H7 (cell line): ENCODE data around the gene HNRNPF. TPM values are rescaled to one million over a fixed set of nuclear protein-coding genes. Genes with fewer than 3 reads are reported as not detected.
A peak's percentile ranks its signal among the peaks of the same experiment; 100 is the strongest.
"Not testable (repeated sequence)": the region's sequence is repeated elsewhere in the genome, so short reads cannot be mapped to it uniquely, and the experiment has no call there.

Source experiments
- DNase-seq: peaks from one replicate; pipeline ENCODE4 v3.0.0; 2012
- H3K27me3 ChIP-seq: 2 replicates; pipeline ENCODE4 v1.6.0; 2011; ENCODE audit warnings: mild to moderate bottlenecking, low read length; ENCODE audit not compliant: control insufficient read depth, insufficient read depth
- H3K36me3 ChIP-seq: replicated peaks from 2 replicates; pipeline ENCODE4 v1.5.1; 2011; ENCODE audit warnings: low read length; ENCODE audit not compliant: control insufficient read depth, insufficient read depth
- H3K4me3 ChIP-seq: 2 replicates; pipeline ENCODE4 v1.5.1; 2011; ENCODE audit warnings: low read depth, mild to moderate bottlenecking, control low read depth, low read length, moderate library complexity; ENCODE audit not compliant: insufficient read depth
- total RNA-seq: library from RNA; depleted of rRNA; stranded (reverse); fragments of >200 nt; shearing (Covaris generic); gene quantifications from 2 replicates; pipeline ENCODE4 v1.2.3, GENCODE V29; 2014; rRNA removed

The HNRNPF gene
- total RNA-seq, 1 experiment from 2014 or later, result 328 TPM

DNA sequence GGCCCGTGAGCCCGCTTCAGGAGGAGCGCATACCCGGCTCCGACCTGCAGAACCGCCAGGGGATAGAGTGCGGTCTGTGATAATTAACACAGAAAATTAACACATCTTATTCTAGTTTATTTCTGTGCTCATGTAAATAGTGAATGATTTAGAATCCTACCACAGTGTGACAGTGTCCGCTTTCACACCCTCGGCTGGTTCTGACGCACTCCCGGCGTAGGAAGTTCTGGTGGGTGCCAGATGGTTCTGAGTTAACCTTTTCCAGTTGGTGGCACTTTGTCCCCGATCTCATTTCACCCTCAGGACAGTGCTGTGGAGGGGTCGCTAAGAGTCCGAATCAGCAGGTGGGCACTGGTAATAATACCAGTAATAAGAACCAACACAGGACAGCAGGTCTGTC, 65.9 kb downstream of the HNRNPF start:
- no peaks in the 10 kb centered on the region for H3K36me3 ChIP-seq
- no peak overlapping the region for H3K4me3 ChIP-seq
- no peak for DNase-seq
- H3K27me3 ChIP-seq, result no peaks in the 10 kb centered on the region; the same call in 1 of the 2 replicates

DNA sequence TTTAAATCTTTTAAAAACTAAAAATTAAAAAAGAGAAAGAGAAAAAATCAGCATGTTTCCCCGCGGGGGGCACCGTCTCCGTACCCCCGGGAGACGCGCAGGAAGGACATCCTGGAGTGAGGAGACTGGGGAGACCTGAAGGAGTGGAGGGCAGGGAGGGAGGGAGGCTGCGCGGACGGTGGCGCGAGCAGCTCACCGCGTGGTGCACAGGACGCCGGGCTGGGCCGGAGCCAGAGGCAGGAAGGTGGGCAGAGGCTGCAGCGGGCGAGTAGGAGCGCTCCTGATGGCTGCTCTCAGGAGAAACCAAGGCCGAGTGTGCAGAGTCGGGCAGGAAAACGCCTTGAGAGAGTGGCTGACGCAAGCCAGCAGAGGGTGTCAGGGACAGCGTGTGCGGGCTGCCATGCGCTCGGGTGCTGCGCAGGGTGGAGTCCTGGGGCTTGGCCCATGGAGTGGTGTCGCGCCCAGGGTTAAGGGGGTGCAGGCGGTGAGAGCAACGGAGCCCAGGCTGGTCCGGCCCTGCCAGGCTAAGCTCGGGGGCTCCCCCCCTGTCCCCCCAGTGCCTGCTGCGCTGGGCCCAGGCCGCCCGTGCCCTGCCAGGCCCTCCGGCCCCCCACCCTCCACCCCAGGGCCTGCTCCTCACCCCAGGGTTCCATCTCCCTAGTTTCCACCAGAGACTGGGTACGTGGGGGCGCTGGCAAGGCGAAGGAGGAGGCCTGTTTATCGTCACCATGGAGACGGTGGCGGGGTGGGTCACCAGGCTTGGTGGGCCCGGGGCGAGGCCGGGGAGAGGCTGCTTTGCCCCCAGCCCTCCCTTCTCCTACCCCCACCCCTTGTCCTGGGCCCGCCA, 66.5 kb downstream of the HNRNPF start:
- H3K4me3 ChIP-seq, result no peak overlapping the region
- H3K27me3 ChIP-seq, result no peaks in the 10 kb centered on the region; the same call in 1 of the 2 replicates
- no peaks in the 10 kb centered on the region for H3K36me3 ChIP-seq
- no peak for DNase-seq

DNA sequence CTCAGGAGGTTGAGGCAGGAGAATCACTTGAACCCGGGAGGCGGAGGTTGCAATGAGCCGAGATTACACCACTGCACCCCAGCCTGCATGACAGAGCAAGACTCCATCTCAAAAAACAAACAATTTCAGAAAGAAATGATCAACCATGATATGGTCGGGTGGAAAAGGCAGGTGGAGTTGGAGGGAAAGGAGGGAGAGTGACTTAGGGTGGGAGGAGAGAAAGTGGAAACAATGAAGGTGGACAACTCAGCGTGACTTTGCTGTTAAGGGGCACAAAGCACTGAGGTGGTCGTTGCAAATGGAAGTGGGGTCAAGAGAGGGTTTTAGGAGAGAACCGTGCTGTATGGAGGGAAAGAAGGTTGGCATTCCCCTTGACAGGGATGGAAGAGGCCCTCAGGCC, 67.5 kb downstream of the HNRNPF start:
- H3K36me3 ChIP-seq, result no peaks in the 10 kb centered on the region
- no peak for DNase-seq
- no peak overlapping the region for H3K4me3 ChIP-seq
- H3K27me3 ChIP-seq, result no peaks in the 10 kb centered on the region; the same call in 1 of the 2 replicates

DNA sequence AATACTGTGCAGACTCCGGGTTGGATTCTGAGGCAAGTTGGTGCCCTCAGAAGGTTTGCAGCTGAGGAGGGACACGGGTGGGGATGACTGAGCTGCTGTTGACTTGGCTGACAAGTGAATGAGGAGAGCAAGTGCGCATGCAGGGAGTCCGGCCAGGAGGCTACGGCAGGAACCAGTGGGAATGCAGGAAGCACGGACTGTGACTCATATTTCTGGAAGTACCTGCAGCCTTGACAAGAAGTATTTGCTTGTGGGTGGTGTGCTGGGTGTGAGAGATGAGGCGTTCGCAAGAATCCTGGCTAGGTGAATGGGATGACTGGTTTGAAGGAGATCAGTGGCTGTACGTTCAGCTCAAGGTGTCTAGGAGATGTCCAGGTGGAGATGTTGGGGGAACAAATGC, 68.4 kb downstream of the HNRNPF start:
- no peaks in the 10 kb centered on the region; the same call in 1 of the 2 replicates for H3K27me3 ChIP-seq
- DNase-seq, result no peak
- no peaks in the 10 kb centered on the region for H3K36me3 ChIP-seq
- no peak overlapping the region for H3K4me3 ChIP-seq

DNA sequence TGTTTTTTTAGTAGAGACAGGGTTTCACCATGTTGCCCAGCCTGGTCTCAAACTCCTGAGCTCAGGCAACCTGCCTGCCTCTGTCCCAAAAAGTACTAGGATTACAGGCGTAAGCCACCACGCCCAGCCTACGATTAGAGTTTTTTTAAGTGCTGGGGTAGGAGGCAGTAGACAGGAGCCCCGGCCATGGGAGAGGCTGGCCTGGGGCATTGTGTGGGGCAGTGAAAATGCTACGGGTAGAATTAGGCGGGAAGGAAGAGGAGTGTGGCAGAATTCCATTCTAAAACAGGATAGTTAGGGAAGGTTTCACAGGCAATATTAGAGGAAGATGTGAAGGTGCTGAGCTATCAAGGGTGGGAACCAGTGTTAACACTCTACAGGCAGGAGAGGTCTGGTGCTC, 68.9 kb downstream of the HNRNPF start:
- DNase-seq, result no peak
- H3K4me3 ChIP-seq, result no peak overlapping the region
- H3K27me3 ChIP-seq, result no peaks in the 10 kb centered on the region; the same call in 1 of the 2 replicates
- H3K36me3 ChIP-seq, result no peaks in the 10 kb centered on the region

DNA sequence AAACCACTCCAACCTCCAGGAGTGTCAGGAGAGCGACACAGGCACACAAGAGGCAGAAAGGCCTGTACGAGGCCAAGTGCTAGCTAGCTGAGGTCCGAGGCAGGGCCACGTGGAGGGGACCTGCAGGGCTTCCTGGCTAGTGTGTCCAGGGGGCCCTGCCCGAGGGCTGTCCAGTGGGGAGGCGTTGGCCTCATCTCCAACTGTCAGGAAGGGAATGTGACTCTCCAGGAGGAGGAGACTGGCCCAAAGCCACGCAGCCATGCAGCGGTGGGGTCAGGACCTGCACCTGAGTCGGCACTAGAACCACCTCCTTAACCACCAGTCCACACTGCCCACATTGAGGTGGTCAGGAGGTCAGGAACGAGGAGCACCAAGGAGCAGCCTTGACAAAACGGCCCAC, 69.8 kb downstream of the HNRNPF start:
- Histone ChIP-seq H3K36me3 (no peaks in the 10 kb centered on the region), H3K27me3 (no peaks in the 10 kb centered on the region; the same call in 1 of the 2 replicates), H3K4me3 (no peak overlapping the region)
- no peak for DNase-seq

DNA sequence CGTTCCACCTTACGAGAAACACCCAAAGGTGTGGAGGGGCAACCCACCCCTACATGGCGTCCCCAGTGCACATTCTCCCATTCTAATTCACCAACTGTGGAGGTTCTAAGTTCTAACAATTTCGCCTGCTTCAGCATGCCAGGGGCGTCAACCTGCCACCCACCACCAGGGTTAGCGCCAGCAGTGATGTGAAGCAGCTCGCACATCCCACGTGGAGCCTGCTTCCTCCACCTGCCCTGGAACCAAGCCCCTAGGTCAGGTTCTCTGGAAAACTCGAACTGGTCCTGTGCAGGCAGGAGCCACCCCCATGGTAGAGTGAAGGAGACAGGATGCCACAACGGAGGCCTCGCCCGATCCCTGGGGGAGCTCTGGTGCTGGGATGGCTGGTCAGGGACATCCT, 70.9 kb downstream of the HNRNPF start:
- H3K27me3 ChIP-seq, result no peaks in the 10 kb centered on the region; the same call in 1 of the 2 replicates
- DNase-seq, result peak; percentile 78

DNA sequence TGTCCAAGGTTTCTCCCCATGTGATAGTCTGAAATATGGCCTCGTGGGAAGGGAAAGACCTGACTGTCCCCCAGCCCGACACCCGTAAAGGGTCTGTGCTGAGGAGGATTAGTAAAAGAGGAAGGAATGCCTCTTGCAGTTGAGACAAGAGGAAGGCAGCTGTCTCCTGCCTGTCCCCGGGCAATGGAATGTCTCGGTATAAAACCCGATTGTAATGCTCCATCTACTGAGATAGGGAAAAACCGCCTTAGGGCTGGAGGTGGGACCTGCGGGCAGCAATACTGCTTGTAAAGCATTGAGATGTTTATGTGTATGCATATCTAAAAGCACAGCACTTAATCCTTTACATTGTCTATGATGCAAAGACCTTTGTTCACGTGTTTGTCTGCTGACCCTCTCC, 71.5 kb downstream of the HNRNPF start:
- H3K27me3 ChIP-seq, H3K4me3 ChIP-seq, H3K36me3 ChIP-seq: not testable (repeated sequence)
- peak; percentile 21 for DNase-seq

More for the DNA sequence above, 70.9 kb downstream of the HNRNPF start:
- Histone ChIP-seq H3K4me3 (no peak overlapping the region), H3K36me3 (no peaks in the 10 kb centered on the region)

DNA sequence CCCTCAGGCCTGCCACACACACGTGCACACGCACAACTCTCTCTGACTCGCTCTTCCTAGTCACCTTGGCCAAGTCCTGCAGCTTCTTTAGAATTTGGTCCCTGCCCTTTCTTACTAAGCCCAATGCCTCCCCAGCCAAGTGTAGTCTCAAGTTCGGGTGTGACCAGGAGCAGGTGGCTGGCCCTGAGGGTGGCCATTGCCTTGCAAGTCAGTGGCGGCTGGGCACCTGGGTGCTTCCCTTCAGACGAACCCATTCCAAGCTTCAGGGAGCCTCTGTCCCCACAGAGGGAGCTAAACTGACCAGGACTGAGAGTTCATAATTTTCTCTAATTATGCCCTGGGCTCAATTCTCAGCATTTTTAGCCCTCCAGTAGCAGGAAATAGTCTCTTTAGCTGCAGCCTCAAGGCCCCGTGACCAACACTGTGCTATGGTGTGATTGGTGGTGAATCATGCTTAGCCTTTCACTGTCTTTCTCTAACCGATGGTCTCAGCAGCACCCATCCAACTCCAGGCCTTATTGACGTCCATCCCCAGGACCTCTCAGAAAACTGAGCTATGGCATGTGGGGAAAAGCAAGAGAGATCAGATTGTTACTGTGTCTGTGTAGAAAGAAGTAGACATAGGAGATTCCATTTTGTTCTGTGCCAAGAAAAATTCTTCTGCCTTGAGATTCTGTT, 72.2 kb downstream of the HNRNPF start:
- DNase-seq, result peak; percentile 16
- Histone ChIP-seq H3K36me3 (no peaks in the 10 kb centered on the region), H3K27me3 (no peaks in the 10 kb centered on the region; the same call in 1 of the 2 replicates), H3K4me3 (no peak overlapping the region)

DNA sequence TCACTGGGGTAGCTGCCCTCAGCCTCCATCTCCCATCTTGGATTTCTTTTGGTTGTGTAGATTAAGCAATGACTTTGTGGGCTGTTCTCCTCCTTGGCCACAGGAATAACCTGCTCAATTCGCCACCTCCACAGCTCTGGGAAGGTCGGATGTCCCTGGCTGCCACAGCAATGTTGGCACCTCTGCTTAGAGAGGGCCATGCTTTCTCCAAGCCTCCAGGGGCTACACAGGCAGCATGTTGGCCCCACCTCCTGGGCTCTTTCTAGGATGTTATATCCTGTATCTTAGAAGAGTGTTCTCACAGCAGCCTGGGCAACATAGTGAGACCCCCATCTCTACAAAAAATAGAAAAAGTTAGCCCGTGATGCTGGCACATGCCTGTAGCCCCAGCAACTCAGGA, 72.9 kb downstream of the HNRNPF start:
- H3K4me3 ChIP-seq, result no peak overlapping the region

More for the DNA sequence above, 72.9 kb downstream of the HNRNPF start:
- Histone ChIP-seq H3K27me3 (no peaks in the 10 kb centered on the region; the same call in 1 of the 2 replicates), H3K36me3 (no peaks in the 10 kb centered on the region)
- no peak for DNase-seq

Other genes starting within 250 kb of the HNRNPF start
- 31.0 and 41.3 TPM in 2 replicates for gene RASGEF1A, start 142.1 kb downstream of the HNRNPF start, total RNA-seq
- not detected in 2 replicates for gene FXYD4, start 37.5 kb downstream of the HNRNPF start, total RNA-seq
- gene ZNF487, start 27.9 kb upstream of the HNRNPF start, total RNA-seq, result 2.7 and 4.9 TPM in 2 replicates
- gene ZNF239, start 165.4 kb upstream of the HNRNPF start, total RNA-seq, result 2.7 and 3.0 TPM in 2 replicates
- gene ZNF485, start 197.3 kb upstream of the HNRNPF start, total RNA-seq, result 3.7 and 4.9 TPM in 2 replicates
- 24.8 and 27.5 TPM in 2 replicates for gene ZNF32, start 239.7 kb upstream of the HNRNPF start, total RNA-seq